Measurements from ENCODE around the gene KRTAP3-2.
A peak's percentile ranks its signal among the peaks of the same experiment; 100 is the strongest.

The KRTAP3-2 gene

DNA sequence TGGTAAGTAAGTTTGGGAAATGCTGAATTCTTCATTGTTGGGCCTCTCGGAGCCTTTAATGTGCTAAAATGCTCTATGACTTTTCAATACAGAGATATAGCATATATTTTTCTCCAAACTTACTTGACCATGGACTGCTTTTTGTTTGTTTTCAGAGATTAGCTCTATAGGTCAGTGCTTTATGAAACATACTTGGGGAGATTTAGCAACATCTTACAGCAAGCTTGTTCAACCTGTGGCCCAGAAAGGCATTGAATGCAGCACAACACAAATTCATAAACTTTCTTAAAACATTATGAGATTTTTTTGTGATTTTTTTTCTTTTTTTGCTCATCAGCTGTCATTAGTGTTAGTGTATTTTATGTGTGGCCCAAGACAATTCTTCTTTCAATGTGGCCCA is 10.2 kb upstream of the KRTAP3-2 start:
- DNase-seq: no peak

DNA sequence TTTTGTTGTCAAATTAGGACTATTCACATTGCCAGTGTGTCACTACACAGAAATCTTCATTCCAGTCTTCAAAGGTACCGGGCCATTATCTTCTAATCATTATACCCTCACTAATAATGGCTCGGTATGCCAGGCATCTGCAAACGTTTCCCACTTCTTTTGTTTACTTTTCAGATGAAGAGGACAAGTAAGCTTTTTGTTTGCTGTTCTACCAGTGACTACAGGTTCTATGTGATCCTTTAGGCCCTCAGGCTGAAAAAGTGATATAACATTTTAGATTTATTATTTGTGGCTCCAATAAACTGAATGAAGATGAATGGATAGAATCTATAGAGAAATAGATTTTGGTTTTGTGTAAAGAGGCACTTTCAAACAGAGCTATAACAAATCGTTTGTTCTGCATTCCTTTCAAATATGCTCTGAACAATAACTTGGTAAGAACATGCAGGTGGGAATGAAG is 9.6 kb upstream of the KRTAP3-2 start:
- DNase-seq: no peak

DNA sequence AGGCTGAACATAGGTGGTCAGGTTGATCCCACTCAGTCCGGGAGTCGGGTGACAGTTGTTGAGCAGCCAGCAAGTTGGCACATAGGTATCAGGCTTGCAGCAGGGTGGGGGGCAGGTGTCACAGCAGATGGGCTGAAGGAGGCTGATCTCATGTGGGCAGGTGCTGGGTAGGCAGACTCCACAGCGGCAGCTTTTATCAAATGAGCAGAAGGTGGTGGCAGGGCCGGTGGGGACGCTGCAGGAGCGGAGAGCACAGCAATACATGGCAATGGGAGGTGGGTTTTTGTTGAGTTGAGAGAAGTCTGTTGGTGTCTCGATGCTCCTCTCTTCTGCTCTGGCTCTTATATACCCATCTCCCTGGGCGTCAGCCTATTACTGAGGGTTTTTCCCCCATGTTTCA is 9.1 kb upstream of the KRTAP3-2 start, which contains the start of gene KRTAP3-1:
Gene KRTAP3-1, minus strand, starts transcription at position 318 of the 400 bp plus-strand sequence. Its CDS starts 54 bp downstream, at position 264.
- no peak for DNase-seq

DNA sequence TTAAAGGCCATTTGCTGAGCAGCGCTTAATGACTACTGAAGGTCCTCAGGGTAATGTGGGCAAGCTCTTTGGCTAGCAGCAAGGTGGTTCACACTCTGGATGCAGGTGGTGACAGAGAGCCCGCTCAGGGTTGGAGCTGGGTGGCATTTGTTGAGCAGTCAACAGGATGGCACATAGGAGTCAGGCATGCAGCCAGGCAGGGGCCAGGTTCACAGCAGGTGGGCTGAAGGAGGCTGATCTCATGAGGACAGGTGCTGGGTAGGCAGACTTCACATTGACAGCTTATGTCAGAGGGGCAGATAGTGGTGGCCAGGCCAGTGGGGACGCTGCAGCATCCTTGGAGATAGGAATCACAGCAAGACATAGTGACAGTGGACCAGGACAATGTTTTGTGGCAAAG is 4.7 kb upstream of the KRTAP3-2 start:
- DNase-seq: no peak

DNA sequence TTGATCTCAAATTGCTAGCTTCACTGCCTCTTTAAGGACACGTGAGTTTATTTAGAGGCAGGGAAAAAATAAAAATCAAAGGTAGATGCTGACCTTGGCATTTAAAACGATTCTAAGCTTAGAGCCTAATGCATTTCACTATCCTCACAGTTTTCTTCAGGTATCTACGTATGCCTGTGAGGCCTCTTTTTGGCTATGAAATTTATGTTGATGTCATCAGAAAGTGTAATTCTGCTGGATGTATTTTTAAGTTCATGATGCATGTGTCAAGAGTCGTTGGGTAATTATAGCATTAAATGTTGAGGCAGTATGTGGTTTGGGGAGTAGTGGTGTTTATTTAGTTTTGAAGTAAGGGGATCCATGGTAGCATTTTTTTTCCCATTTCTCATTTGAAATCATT is 4.2 kb upstream of the KRTAP3-2 start:
- no peak for DNase-seq

DNA sequence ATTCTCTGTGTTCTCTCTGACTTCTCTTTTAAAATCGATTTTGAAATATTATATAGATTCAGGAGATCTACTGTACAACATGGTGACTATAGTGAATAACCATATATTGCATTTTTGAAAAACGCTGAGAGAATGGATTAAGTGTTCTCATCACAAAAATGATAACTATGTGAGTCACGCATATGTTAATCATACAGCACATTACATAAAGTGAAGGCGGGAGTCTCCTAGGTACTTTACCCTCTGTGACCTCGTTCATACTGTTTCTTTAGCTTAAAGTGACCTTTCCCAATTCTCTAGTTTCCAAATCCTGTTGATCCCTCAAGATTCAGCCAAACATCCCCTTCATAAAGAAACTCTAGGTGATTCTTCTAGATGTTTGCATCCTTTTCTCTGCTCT is 3.1 kb upstream of the KRTAP3-2 start:
- peak; percentile 34 for DNase-seq

DNA sequence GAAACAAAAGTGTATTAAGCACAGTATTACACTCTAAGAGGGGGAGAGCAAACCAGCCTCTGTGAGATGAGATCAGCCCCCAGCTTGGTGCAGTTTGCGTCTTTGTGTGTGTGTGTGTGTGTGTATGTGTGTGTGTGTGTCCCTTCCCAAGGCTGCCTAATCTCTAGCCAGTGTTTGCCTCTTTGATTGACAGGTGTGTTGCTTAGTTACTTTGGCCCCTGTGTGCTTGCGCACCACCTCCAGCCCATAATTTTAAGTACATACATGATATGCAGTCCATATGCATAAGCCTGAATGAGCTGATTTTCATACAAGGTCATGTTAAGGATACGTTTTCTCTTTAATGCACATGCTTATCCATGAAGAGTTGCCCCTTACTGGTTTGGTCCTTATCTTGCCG is 2.1 kb upstream of the KRTAP3-2 start:
- DNase-seq: no peak

DNA sequence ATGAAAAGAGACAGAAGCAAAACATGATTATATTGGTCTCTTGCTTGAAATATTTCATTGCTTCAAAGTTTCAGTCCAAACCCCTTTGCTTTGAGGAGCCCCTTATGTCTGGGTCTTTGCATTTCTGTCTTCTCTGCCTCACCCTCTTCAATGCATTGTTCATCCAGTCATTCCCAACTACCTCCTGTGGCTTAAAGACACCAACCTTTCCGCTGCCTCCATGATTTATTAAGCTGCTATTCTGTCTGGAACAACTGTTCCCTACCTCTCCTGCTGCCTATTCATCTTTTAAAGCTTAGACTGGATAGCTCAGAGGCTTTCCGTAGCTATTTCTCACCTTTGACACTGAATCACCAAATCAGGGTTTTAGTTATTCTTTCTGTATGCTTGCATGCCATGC is 2.3 kb downstream of the KRTAP3-2 start:
- DNase-seq: no peak

DNA sequence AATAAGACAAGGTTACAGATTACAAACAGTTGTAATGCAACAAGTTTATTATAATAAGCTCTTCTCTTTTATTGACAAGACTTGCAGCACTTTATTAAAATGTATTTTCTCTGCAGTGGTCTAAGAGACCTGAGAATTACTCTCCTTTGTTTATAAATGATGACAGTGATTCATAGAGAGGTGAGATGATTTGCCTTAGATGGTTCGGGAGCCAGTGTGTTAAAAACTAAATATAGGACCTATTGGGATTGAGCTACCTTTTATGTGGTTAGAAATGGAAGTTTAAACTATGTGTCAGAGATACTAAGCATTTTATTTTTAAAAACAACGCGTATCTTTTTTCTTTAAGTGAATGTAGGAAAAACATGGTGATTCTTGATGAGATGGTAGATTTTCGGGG is 2.9 kb downstream of the KRTAP3-2 start:
- no peak for DNase-seq

DNA sequence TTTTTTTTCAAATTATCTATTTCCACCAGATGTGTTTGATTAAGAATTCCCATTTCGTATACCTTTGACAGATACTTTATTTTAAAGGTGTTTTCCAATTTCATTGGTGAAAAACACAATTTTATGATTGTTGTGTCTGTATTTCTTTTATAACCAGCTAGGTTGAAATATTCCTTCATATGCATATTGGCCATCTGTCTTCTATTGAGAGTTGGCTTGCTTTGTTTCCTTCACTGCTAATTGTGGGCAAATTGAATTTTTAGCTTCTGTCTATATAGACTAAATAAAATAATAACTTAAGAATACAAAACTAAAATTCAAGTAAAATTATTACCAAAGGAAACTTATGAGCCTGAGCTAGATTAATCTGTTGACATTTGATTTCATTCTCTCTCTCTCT is 4.6 kb downstream of the KRTAP3-2 start:
- DNase-seq: no peak

DNA sequence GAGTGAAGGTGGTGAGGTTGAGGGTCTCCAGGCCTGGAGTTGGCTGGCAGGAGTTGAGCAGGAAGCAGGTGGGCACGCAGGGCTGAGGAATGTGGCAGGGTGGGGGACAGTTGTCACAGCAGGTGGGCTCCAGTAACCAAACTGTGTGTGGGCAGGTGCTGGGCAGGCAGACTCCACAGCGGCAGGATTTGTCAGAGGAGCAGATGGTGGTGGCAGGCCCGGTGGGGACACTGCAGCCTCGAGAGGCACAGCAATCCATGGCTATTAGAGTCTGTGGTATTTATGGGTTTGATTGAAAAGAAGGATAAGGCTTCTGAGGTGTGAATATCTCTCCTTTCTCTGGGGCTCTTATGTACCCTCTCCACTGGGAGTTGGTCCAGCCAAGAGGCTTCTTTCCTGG is 5.9 kb downstream of the KRTAP3-2 start, which contains the start of gene KRTAP3-3:
Gene KRTAP3-3, minus strand, starts transcription at position 326 of the 400 bp plus-strand sequence. Its CDS starts 67 bp downstream, at position 259.
- no peak for DNase-seq

DNA sequence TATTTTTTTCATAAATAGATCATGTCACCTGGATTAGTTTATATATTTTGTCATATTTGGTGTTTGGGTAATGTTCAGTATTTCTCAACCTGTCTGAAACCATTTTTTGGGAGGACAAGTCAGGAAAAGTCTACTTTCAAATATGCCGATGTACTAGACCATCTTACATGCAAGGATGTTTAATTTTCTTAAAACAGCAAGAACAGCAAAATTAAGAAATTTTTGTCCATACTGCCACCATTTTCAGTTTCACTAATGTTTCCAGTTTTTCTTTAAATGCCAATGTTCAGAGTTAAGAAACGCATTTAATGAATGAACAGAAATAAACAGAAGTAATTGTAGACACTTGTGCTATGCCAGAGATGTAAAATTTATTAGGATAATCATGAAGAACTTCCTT is 6.6 kb downstream of the KRTAP3-2 start:
- no peak for DNase-seq

DNA sequence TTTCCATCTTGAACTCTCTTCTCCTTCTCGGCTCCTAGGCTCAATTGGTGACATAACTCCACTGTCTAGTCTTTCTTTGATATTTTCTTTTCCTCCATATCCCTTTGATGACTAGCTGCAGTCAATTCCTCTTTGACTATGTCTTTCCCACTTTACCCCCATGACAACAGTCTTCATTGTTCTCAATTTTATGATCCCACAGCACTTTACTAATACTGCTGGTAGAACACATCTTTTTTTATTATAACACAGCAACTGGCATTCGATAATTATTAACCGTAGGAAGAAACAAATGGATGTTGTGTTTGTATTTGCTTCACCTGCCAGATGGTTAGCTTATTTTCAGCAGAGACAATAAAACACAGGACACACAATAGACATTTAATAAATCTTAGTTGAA is 7.0 kb downstream of the KRTAP3-2 start:
- no peak for DNase-seq

DNA sequence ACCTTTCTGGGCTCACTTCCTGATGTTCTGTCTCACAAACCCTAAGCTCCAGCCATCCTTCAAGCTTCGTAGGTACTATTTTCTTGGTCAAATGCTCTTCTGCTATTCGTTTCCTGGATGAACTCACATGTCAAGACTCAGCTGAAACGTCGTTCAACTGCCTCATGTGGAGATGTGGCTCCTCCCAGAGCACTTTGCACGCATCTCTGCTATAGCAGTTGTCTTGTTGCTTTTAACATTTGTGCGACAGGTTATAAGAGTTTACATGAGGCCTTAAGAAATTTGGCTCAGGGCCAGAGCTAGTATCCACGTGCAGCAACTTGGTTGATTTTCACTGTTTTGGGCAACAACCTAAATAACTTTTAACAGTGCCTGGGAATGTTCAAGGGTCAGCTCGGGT is 12.8 kb downstream of the KRTAP3-2 start:
- no peak for DNase-seq

DNA sequence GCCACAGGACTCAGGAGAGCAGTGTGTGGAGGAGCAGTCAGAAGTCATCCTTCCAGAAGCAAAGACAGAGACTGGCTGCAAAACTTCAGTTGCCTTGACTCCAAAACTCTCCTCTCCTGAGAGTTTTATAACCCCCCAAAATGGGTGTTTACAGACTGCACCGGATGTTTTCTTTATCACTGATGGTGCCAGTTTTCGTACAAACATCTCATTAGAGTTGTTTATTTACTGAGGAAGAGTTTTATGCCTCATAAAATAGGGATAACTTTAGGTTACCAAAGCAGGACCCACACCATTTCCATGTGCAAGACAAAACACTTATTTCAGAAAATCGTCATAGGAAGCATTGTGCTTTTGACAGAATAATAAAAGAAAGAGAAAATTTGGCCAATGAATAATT is 15.5 kb downstream of the KRTAP3-2 start, which contains the start of gene KRT40:
Gene KRT40, minus strand, starts transcription at position 101 of the 400 bp plus-strand sequence. Its CDS starts 53 bp downstream, at position 48.
- DNase-seq: no peak

DNA sequence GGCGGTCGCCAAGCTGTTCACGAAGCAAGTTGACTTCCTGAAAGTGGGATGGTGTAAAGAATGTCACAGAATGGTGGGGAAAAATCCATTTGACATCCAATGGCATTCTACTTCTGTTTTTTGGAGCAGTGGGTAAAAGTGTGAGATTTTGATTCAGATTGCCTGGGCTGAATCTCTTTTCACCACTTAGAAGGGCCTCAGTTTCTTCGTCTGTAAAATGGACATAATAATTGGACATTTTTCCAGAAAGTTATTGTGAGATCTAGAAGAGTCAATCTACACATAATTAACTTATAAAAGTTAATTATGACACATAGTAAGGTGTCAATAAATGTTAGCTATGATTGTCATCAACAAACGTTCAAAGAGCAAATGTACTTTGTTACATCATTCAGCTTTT is 18.6 kb downstream of the KRTAP3-2 start:
- DNase-seq: no peak

DNA sequence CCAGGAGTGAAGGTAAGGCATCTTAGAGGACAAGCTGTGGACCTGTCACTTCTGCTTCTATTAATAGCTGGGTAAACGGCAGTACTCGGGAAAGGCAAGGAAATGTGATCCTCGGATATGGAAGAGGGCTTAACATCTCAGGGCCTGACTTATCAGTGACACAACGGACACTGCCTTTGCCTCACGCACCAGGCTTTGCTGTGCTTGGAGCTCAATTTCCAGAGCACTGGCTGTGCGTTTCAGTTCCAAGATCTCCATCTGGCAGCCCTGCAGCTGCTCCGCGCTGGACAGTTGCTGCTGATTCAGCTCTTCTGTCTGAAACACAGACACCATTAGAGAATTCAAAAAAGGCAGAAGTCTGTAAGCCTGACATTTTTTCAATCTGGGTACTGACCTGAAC is 19.1 kb downstream of the KRTAP3-2 start:
- no peak for DNase-seq

DNA sequence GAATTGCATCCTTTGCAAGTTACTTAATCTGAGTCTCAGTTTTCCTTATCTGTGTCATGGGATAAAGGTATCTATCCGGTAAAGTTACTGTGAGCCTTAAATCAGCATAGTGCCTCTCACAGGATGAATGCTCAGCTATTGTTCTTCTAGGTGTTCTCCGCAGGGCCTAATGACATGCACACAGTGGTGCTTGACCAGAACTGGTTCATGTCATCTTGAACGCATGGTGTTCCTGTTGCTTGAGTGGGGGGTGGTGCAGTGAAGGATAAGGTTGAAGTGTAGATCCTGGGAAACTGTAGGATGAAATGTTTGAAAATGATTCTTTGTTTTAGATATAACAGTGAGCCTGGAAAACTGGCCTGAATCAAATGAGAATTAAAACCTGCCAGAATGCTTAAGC is 19.6 kb downstream of the KRTAP3-2 start:
- no peak for DNase-seq

DNA sequence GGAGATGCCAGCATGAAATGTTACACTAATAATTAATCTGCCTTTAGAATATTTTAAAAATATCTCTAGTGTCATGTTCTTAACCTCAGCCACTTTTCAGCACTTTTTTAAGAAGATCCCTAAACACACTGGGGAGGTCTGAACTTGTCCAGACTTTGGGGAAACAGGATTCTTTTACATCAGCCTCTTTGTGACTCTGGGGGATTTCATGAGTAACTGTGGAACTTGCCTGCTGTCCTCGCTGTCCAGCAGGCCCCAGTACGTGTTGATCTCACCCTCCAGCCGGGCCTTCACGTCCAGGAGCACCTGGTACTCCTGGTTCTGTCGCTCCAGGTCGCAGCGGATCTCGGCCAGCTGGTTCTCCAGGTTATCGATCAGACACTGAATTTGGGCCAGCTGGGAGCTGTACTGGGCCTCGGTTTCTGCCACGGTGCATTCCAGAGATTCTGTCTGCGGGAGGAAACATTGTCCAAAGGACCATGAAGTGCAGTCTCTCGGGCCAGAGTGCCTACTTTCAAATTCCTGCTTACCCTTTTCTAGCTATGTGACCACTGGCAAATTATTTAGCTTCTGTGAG is 21.0 kb downstream of the KRTAP3-2 start:
- no peak for DNase-seq

DNA sequence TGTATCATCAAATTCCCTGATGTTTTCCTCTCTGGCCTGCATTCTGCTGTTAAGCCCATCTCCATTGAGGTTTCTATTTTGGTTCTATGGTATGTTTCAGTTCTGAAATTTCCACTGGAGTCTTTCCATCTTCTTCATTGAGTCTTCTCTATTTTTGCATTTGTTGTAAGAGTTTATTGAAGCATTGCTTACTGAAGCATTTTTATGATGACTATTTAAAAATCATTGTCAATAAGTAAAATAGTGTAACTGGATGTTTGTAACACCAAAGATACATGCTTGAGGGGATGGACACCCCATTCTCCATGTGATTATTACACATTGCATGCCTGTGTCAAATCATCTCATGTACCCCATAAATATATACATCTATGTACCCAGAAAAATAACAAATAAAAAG is 24.2 kb downstream of the KRTAP3-2 start:
- DNase-seq: no peak

DNA sequence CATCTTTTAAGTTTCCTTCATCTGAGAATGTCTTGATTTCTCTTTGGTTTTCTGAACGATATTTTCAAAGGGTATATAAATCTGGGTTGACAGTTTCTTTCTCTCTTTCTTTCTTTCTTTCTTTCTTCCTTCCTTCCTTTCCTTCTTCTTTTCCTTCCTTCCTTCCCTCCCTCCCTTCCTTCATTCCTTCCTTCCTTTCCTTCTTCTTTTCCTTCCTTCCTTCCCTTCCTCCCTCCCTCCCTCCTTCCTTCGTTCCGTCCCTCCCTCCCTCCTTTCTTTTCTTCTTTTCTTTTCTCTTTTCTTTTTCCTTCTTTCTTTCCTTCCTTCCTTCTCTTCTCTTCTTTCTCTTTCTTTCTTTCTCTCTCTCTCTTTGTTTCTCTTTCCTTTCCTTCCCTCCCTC is 25.3 kb downstream of the KRTAP3-2 start:
- no peak for DNase-seq

DNA sequence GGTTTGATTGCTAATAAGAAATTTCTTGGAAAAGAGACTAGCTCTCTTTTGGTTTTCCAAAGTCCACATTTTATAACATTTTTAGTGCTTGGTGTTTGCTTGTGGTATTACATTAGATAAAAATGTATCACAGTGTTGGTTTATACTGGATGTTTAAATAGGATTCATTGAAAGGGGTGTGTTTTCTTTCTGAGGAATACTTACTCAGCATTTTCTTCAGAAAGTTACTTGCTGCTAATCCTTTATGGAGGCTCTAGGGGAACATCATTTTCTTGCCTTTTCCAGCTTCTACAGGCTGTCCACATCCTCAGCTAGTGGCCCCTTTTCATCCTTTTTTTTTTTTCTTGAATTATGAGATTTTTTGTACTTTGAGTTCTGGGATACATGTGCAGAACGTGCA is 32.1 kb downstream of the KRTAP3-2 start:
- DNase-seq: no peak

DNA sequence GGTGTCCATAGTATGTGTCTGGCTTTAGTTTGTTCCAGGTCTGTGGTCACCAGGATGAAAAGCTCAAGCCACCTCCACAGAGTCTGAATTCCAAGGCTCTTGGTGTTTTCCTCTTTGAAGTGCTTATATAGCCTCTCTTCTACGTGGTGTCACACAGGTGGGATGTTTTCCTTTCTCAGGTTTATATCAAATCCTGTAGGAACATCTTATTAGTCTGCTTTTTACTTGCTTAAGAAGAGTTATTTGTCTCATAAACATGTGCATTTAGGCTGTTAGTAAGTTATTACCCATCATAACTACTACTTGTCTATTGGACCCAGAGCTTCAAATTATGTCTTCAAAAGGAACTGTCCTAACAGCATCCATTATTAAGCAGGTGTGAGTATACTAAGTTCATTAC is 32.9 kb downstream of the KRTAP3-2 start, which contains the start of gene KRT39:
Gene KRT39, minus strand, starts transcription at position 101 of the 400 bp plus-strand sequence. Its CDS starts 92 bp downstream, at position 9.
- no peak for DNase-seq

DNA sequence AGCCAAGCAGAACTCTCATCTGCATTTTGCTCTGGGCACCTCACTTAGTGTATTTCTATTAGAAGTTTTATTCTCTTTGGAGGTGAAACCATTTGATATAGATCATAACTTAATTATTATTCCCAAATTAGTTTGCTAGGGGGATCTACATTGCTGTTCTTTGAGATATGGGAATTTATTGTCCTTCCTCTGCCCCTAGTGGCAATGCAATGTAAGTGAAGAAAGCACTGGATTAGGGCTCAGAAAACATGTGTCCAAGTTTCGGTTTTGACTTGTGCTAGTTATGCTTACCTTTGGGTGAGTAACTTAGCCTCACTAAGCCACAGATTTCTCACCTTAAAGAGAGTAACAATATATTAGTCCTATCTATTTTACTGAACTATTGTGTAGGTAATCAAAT is 35.9 kb downstream of the KRTAP3-2 start:
- DNase-seq: no peak

DNA sequence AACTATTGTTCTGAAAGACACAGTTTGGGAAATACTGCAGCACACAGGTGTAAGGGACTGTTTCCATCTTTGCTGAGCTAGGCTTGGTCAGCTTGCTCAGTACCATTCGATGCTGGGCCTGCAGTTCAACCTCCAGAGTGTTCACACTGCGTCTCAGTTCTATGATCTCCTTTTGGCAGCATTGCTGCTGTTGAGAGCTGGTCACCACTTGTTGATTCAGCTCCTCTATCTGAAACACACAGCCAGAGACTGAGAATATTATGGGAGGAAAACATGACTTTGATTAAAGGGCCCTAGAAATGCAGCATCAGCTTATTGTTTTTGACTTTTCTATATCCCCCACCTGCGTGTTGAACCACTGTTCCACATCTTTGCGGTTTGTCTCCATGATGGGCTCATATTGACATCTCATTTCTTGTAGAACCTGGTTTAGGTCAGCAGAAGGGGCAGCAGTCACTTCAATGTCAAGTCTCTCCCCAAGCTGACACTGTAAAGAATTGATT is 37.6 kb downstream of the KRTAP3-2 start:
- no peak for DNase-seq

Data from NCI-H226 (cell line).